ENCODE data around the gene SH3PXD2B.
"Not testable (repeated sequence)": the region's sequence is repeated elsewhere in the genome, so short reads cannot be mapped to it uniquely, and the experiment has no call there.

The SH3PXD2B gene

GRCh38 chr5:172311026-172311425 is 143.3 kb downstream of the SH3PXD2B start:
- DNase-seq (ENCODE audit: low read depth in 3 of 3, low spot score in 1 of 3): no peak

- DNase-seq (ENCODE audit: low read depth in 3 of 3, low spot score in 1 of 3): no peak
Observed at GRCh38 chr5:172305380-172305779, 148.9 kb downstream of the SH3PXD2B start.

GRCh38 chr5:172303572-172304335 is 150.6 kb downstream of the SH3PXD2B start:
- no peak for DNase-seq (ENCODE audit: low read depth in 3 of 3, low spot score in 1 of 3)

GRCh38 chr5:172303162-172303561 is 151.2 kb downstream of the SH3PXD2B start:
- no peak for DNase-seq (ENCODE audit: low read depth in 3 of 3, low spot score in 1 of 3)

GRCh38 chr5:172302047-172302710 is 152.1 kb downstream of the SH3PXD2B start:
- no peak for DNase-seq (ENCODE audit: low read depth in 3 of 3, low spot score in 1 of 3)

GRCh38 chr5:172299916-172300439 is 154.3 kb downstream of the SH3PXD2B start:
- no peak for DNase-seq (ENCODE audit: low read depth in 3 of 3, low spot score in 1 of 3)

GRCh38 chr5:172294831-172295230 is 159.5 kb downstream of the SH3PXD2B start:
- no peak for DNase-seq (ENCODE audit: low read depth in 3 of 3, low spot score in 1 of 3)

- no peak for DNase-seq (ENCODE audit: low read depth in 3 of 3, low spot score in 1 of 3)
Observed at GRCh38 chr5:172293745-172294342, 160.5 kb downstream of the SH3PXD2B start.

GRCh38 chr5:172293054-172293744 is 161.1 kb downstream of the SH3PXD2B start:
- DNase-seq (ENCODE audit: low read depth in 3 of 3, low spot score in 1 of 3): peak; percentile 12 to 30 (median 15)

GRCh38 chr5:172291837-172292236 is 162.5 kb downstream of the SH3PXD2B start:
- DNase-seq (ENCODE audit: low read depth in 3 of 3, low spot score in 1 of 3): not testable (repeated sequence)

- DNase-seq (ENCODE audit: low read depth in 3 of 3, low spot score in 1 of 3): no peak
Observed at GRCh38 chr5:172288465-172288864, 165.9 kb downstream of the SH3PXD2B start.

GRCh38 chr5:172287140-172287539 is 167.2 kb downstream of the SH3PXD2B start:
- not testable (repeated sequence) for DNase-seq (ENCODE audit: low read depth in 3 of 3, low spot score in 1 of 3)

- no peak for DNase-seq (ENCODE audit: low read depth in 3 of 3, low spot score in 1 of 3)
Observed at GRCh38 chr5:172285226-172286143, 168.8 kb downstream of the SH3PXD2B start.

GRCh38 chr5:172284611-172284980 is 169.7 kb downstream of the SH3PXD2B start:
- DNase-seq (ENCODE audit: low read depth in 3 of 3, low spot score in 1 of 3): no peak

GRCh38 chr5:172283862-172284610 is 170.3 kb downstream of the SH3PXD2B start:
- DNase-seq (ENCODE audit: low read depth in 3 of 3, low spot score in 1 of 3): peak in 2 of 3 donors; percentile 58 to 65

GRCh38 chr5:172283020-172283861 is 171.1 kb downstream of the SH3PXD2B start, which contains the start of gene UBTD2:
Gene UBTD2, minus strand, starts transcription at chr5:172283764. Its CDS starts 99 bp downstream, at chr5:172283665.
- peak; percentile 18 to 59 (median 33) for DNase-seq (ENCODE audit: low read depth in 3 of 3, low spot score in 1 of 3)

GRCh38 chr5:172282272-172283019 is 171.9 kb downstream of the SH3PXD2B start:
- DNase-seq (ENCODE audit: low read depth in 3 of 3, low spot score in 1 of 3): no peak

- no peak for DNase-seq (ENCODE audit: low read depth in 3 of 3, low spot score in 1 of 3)
Observed at GRCh38 chr5:172281346-172281745, 173.0 kb downstream of the SH3PXD2B start.
